B cell (primary cell): ENCODE data around the gene TRABD2B. TPM values are rescaled to one million over a fixed set of nuclear protein-coding genes. Genes with fewer than 3 reads are reported as not detected.

ENCODE experiments used
- ATAC-seq: fragments of 200-7000 bp; cut with Tn5 transposase; one replicate; pipeline ENCODE4 v1.10.0; 2021; ENCODE audit warnings: low read depth, mild to moderate bottlenecking, moderate number of reproducible peaks, moderate library complexity
- CTCF ChIA-PET: fragments of 350-600 bp; sonication (Branson Sonifier 250); formaldehyde crosslinking; loops from one replicate; lab custom pipeline; 2021; ENCODE audit warnings: antibody characterized with exemption, inconsistent platforms; lab: Charles Lee
- POLR2A ChIA-PET: fragments of 350-600 bp; sonication (Branson Sonifier 250); formaldehyde crosslinking; loops from one replicate; lab custom pipeline; 2021; ENCODE audit warnings: antibody characterized with exemption; lab: Charles Lee
- DNase-seq: peaks from one replicate; pipeline ENCODE4 v3.0.0; 2013
- H2AFZ ChIP-seq: 2 replicates; pipeline ENCODE4 v1.6.1; 2012; ENCODE audit warnings: mild to moderate bottlenecking, low read depth, low read length; ENCODE audit not compliant: insufficient read depth, poor library complexity, severe bottlenecking
- H3K27ac ChIP-seq, 2 donors: 1 replicate in 1 of 2; 2 replicates in 1 of 2; pipeline ENCODE4 v1.5.1; 2012 to 2013; ENCODE audit warnings: low read length in 2 of 2, mild to moderate bottlenecking in 2 of 2, moderate library complexity in 1 of 2
- H3K27me3 ChIP-seq, 4 experiments: fragments of 200-600 bp in 1 of 4; sonication (generic) in 1 of 4; replicated peaks in 1 of 4; 1 replicate in 2 of 4; 2 replicates in 2 of 4; pipeline versions ENCODE4 v1.6.1 to v1.7.0; 2013 to 2016; ENCODE audit warnings: low read length in 3 of 4, mild to moderate bottlenecking in 2 of 4, mixed read lengths in 1 of 4, moderate library complexity in 1 of 4; ENCODE audit not compliant: insufficient read depth in 4 of 4, control insufficient read depth in 3 of 4; ENCODE audit errors: control extremely low read depth in 1 of 4
- H3K36me3 ChIP-seq, 2 experiments: replicated peaks in 1 of 2; 1 replicate in 1 of 2; 2 replicates in 1 of 2; pipeline versions ENCODE4 v1.6.1 to v1.7.1; 2013; ENCODE audit warnings: low read length in 1 of 2; ENCODE audit not compliant: insufficient read depth in 2 of 2, control insufficient read depth in 1 of 2; ENCODE audit errors: control extremely low read depth in 1 of 2, extremely low read depth in 1 of 2
- H3K4me1 ChIP-seq, 2 donors: fragments of 200-600 bp in 1 of 2; sonication (generic) in 1 of 2; 1 replicate in 1 of 2; 2 replicates in 1 of 2; pipeline versions ENCODE4 v1.5.1 to v1.6.1; 2013 to 2017; ENCODE audit warnings: low read length in 2 of 2; ENCODE audit not compliant: control insufficient read depth in 2 of 2, insufficient read depth in 2 of 2
- H3K4me2 ChIP-seq: replicated peaks from 2 replicates; pipeline ENCODE3; 2012; ENCODE audit warnings: mild to moderate bottlenecking, low read depth, low read length; ENCODE audit not compliant: poor library complexity, severe bottlenecking
- H3K4me3 ChIP-seq, 5 experiments: fragments of 200-600 bp in 1 of 5; sonication (generic) in 1 of 5; 1 replicate in 3 of 5; 2 replicates in 2 of 5; pipeline versions ENCODE4 v1.5.1 to v1.7.0; 2011 to 2016; ENCODE audit warnings: low read length in 4 of 5, mild to moderate bottlenecking in 4 of 5, low read depth in 2 of 5, control low read depth in 1 of 5, moderate library complexity in 1 of 5; ENCODE audit not compliant: insufficient read depth in 1 of 5; ENCODE audit errors: control extremely low read depth in 1 of 5, extremely low read depth in 1 of 5
- H3K79me2 ChIP-seq: fragments of 200-600 bp; sonication (generic); one replicate; pipeline ENCODE4 v1.6.0; 2016; ENCODE audit warnings: low read length; ENCODE audit not compliant: control insufficient read depth, insufficient read depth
- H3K9ac ChIP-seq: fragments of 200-600 bp; sonication (generic); 2 replicates; pipeline ENCODE4 v1.6.1; 2017; ENCODE audit warnings: mild to moderate bottlenecking, low read length, moderate library complexity
- H3K9me3 ChIP-seq, 3 donors: one replicate each; pipeline versions ENCODE4 v1.6.1 to v1.7.1; 2013; ENCODE audit warnings: low read length in 2 of 3; ENCODE audit not compliant: control insufficient read depth in 2 of 3, insufficient read depth in 1 of 3; ENCODE audit errors: control extremely low read depth in 1 of 3
- H4K20me1 ChIP-seq: 2 replicates; pipeline ENCODE4 v1.6.0; 2012; ENCODE audit warnings: mild to moderate bottlenecking, low read length; ENCODE audit not compliant: insufficient read depth, control insufficient read depth, poor library complexity, severe bottlenecking
- H3K27ac Mint-ChIP-seq: one replicate; pipeline ENCODE4 v1.8.0; 2021; ENCODE audit warnings: mixed read lengths
- H3K27me3 Mint-ChIP-seq: one replicate; pipeline ENCODE4 v1.8.0; 2021; ENCODE audit warnings: mixed read lengths
- H3K4me1 Mint-ChIP-seq: one replicate; pipeline ENCODE4 v1.8.0; 2021; ENCODE audit warnings: mixed read lengths
- H3K4me3 Mint-ChIP-seq: one replicate; pipeline ENCODE4 v1.8.0; 2021; ENCODE audit warnings: mixed read lengths
- H3K9me3 Mint-ChIP-seq: one replicate; pipeline ENCODE4 v1.8.0; 2022; ENCODE audit warnings: mixed read lengths; ENCODE audit not compliant: insufficient read depth
- EZH2 ChIP-seq: IDR thresholded peaks from 2 replicates; pipeline ENCODE4 v1.6.1; 2012; ENCODE audit warnings: borderline replicate concordance, low read depth, mild to moderate bottlenecking, moderate library complexity, low read length; ENCODE audit not compliant: insufficient read depth, poor library complexity, severe bottlenecking
- WGBS: methylation state at CpG from one replicate; pipeline ENCODE4 v1.1.5; 2013; ENCODE audit warnings: missing lambda C conversion rate; ENCODE audit not compliant: insufficient coverage; 5-methylcytosine and 5-hydroxymethylcytosine counted together
- intact Hi-C: fragments of 100-400 bp; cut with micrococcal nuclease; formaldehyde crosslinking; loops from one replicate; pipeline ENCODE4 v1.10.0; 2022
- polyA plus RNA-seq: library from polyadenylated mRNA; depleted of rRNA; stranded (reverse); fragments of >200 nt; gene quantifications from 2 replicates; pipeline ENCODE4 v1.2.3, GENCODE V29; 2012
- total RNA-seq, 2 donors: library from RNA; stranded (reverse); fragments of 120-200 nt in 1 of 2; gene quantifications; 1 replicate in 1 of 2; 2 replicates in 1 of 2; pipeline versions ENCODE4 v1.2.3 to v1.2.4, GENCODE V29; 2013 to 2022
- TF ChIP-seq, protein P1 (sequence below): fragments of 200-600 bp; IDR thresholded peaks from one replicate; pipeline ENCODE4 v1.8.0; 2022; ENCODE audit warnings: antibody characterized with exemption, mild to moderate bottlenecking

The TRABD2B gene
- total and polyA plus RNA-seq, 2 donors (not counting 1 experiment from before 2014, with no cell fraction given) = not detected

DNA sequence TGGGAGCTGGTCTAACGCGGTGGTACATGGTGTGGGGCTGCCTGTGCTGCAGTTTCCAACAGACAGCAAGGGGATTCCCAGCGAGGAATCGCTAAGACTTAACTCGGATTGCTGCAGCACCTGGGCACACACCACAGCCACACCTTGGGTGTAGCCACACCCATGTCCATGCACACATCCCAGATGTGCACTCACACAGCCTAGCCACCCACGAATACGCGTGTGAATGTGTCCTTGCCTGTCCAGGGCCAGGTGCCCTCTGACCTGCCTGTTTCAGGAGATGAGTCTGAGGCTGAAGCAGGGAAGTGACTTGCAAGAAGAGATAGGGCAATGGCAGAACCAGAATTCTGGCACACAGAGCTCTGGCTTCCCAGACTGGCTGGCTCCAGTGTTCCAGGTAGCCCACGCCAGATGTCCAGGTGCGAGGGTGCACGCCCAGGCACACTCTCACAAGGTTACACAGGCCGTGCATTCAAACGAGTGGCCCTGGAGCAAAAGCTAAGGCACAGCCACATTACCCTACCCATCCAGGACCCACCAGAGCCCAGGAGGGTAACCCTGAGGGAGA lies 272.7 kb downstream of the TRABD2B start:
- CTCF ChIA-PET = interaction anchor here (0.7 to 0.8 kb wide), 4 partner anchors 15 to 287 kb away, joined by 3 to 7 read pairs (median 4); no protein-coding TSS in a partner anchor
- POLR2A ChIA-PET = no interaction called here
- H2AFZ ChIP-seq = no peak overlapping the region
- H3K9me3 Mint-ChIP-seq = no peaks in the 10 kb centered on the region
- H3K9me3 ChIP-seq = no peaks in the 10 kb centered on the region
- no peaks in the 10 kb centered on the region for H4K20me1 ChIP-seq
- no peak overlapping the region for H3K4me3 Mint-ChIP-seq
- no peak overlapping the region for H3K4me3 ChIP-seq
- peaks cover 10% of the 10 kb centered on the region for H3K4me1 Mint-ChIP-seq
- ATAC-seq = no peak
- H3K4me1 ChIP-seq = peaks cover 5 to 11% of the 10 kb centered on the region in 2 donors
- no peak for DNase-seq
- intact Hi-C loops = no loop called here
- peaks cover 0 to 35% (median 8%) of the 10 kb centered on the region in 4 experiments for H3K27me3 ChIP-seq
- no peak overlapping the region for H3K27ac ChIP-seq
- no peak overlapping the region for H3K9ac ChIP-seq
- H3K36me3 ChIP-seq = no peaks in the 10 kb centered on the region
- no peak overlapping the region for H3K27ac Mint-ChIP-seq
- TF ChIP-seq, protein P1, sequence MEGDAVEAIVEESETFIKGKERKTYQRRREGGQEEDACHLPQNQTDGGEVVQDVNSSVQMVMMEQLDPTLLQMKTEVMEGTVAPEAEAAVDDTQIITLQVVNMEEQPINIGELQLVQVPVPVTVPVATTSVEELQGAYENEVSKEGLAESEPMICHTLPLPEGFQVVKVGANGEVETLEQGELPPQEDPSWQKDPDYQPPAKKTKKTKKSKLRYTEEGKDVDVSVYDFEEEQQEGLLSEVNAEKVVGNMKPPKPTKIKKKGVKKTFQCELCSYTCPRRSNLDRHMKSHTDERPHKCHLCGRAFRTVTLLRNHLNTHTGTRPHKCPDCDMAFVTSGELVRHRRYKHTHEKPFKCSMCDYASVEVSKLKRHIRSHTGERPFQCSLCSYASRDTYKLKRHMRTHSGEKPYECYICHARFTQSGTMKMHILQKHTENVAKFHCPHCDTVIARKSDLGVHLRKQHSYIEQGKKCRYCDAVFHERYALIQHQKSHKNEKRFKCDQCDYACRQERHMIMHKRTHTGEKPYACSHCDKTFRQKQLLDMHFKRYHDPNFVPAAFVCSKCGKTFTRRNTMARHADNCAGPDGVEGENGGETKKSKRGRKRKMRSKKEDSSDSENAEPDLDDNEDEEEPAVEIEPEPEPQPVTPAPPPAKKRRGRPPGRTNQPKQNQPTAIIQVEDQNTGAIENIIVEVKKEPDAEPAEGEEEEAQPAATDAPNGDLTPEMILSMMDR = no peak
- TF ChIP-seq EZH2 = no peak
- 86% methylated on average over 13 of the region's 13 CpGs for WGBS
- H3K79me2 ChIP-seq = no peaks in the 10 kb centered on the region
- no peak overlapping the region for H3K4me2 ChIP-seq
- H3K27me3 Mint-ChIP-seq = peaks cover 47% of the 10 kb centered on the region

DNA sequence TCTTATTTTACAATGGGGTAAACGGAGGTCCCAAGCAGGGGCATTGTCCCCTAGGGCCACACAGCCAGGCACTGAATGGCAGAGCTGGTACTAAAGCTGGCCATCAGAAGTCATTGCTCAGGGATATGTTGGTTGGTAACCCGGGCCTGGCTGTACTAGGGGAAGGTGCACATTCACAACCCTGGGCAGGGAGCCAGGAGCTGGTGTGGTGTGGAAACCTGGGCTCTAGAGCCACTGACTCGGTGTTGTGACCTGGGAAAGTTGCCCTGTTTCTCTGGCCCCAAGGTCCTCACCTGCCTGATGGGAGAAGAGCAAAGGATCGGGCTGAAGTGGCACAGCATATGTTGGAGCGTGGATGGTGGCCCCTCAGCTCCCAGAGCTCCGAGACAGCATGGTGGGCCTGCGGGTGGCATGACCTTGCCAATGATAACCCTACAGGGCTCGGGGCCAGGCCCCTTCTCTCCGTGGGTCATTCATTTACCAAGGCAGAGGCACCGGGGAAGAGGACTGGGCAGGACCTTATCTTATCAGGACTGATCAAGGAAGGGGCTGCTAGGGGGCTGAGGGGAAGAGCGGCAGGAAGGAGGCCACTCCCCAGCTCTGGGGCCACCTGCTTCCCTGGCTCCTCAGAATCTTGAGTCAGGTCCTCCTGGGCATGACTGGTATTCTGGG lies 274.1 kb downstream of the TRABD2B start:
- Histone ChIP-seq H3K4me1 (peaks cover 5 to 11% of the 10 kb centered on the region in 2 donors), H3K4me3 (no peak overlapping the region), H2AFZ (no peak overlapping the region), H4K20me1 (no peaks in the 10 kb centered on the region), H3K9ac (no peak overlapping the region), H3K27ac (no peak overlapping the region), H3K9me3 (no peaks in the 10 kb centered on the region), H3K36me3 (no peaks in the 10 kb centered on the region), H3K27me3 (peaks cover 0 to 35% (median 8%) of the 10 kb centered on the region in 4 experiments), H3K4me2 (no peak overlapping the region), H3K79me2 (no peaks in the 10 kb centered on the region)
- intact Hi-C loops = no loop called here
- CTCF ChIA-PET = no interaction called here
- H3K4me3 Mint-ChIP-seq = no peak overlapping the region
- no peaks in the 10 kb centered on the region for H3K9me3 Mint-ChIP-seq
- DNase-seq = no peak
- no peak for TF ChIP-seq EZH2
- TF ChIP-seq, protein P1 = no peak
- 63% methylated on average over 11 of the region's 11 CpGs for WGBS
- no peak overlapping the region for H3K27ac Mint-ChIP-seq
- POLR2A ChIA-PET = no interaction called here
- H3K27me3 Mint-ChIP-seq = peaks cover 46% of the 10 kb centered on the region
- peaks cover 10% of the 10 kb centered on the region for H3K4me1 Mint-ChIP-seq
- no peak for ATAC-seq
